GM06990 (cell line): ENCODE results near the gene CALML5.

ENCODE experiments used
- DNase-seq: peaks from one replicate; pipeline ENCODE4 v3.0.0-alpha.2; 2011; ENCODE audit not compliant: insufficient read length; ENCODE audit errors: extremely low read depth
- H3K27me3 ChIP-seq: replicated peaks from 2 replicates; pipeline ENCODE4 v1.6.0; 2011; ENCODE audit warnings: low read length; ENCODE audit not compliant: control insufficient read depth, insufficient read depth
- H3K36me3 ChIP-seq: 2 replicates; pipeline ENCODE4 v1.5.1; 2011; ENCODE audit warnings: low read length; ENCODE audit not compliant: control insufficient read depth, insufficient read depth
- H3K4me3 ChIP-seq: replicated peaks from 2 replicates; pipeline ENCODE4 v1.5.1; 2011; ENCODE audit warnings: low read depth, mild to moderate bottlenecking, control low read depth, low read length
- CTCF ChIP-seq: IDR thresholded peaks from 2 replicates; pipeline ENCODE4 v1.5.1; 2011; ENCODE audit warnings: low read length, control low read depth, mild to moderate bottlenecking, inconsistent platforms; ENCODE audit not compliant: insufficient read depth, poor library complexity, severe bottlenecking

Gene CALML5

GRCh38 chr10:5527332-5528200 lies 28.2 kb upstream of the CALML5 start:
- TF ChIP-seq CTCF, result no peak
- Histone ChIP-seq H3K4me3 (no peak overlapping the region), H3K36me3 (no peaks in the 10 kb centered on the region), H3K27me3 (peaks cover 2% of the 10 kb centered on the region)
- DNase-seq, result no peak

DNA sequence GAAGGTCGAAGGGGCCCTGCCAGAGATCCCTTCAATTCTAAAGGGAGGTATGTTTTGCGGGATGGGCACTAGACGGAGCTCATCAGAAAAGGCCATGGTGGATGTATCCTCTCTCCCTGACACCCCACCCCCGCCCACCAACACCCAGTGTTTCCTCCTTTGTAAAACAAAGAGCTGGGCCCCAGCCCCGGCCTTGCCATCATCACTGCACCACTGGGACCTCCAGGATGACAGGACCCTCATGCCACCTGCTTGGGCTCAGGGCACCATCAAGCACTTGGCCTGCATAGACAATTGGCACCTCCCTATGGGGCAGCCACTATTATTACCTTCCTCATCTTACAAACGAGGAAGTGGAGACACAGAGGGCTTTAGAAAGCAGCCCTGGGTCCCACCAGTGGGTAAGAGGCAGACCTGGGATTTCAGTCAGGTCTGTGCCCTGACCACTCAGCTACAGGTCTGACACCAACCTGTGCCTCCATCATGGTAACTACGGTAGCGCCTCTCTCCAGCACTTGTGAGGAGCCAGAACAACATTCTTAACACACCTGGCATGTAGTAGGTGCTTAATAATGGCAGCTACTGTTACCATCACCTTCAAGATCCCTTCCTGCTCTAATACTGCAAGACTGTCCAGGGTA lies 27.4 kb upstream of the CALML5 start:
- peaks cover 2% of the 10 kb centered on the region for H3K27me3 ChIP-seq
- no peak for TF ChIP-seq CTCF
- no peaks in the 10 kb centered on the region for H3K36me3 ChIP-seq
- no peak for DNase-seq
- H3K4me3 ChIP-seq, result no peak overlapping the region

DNA sequence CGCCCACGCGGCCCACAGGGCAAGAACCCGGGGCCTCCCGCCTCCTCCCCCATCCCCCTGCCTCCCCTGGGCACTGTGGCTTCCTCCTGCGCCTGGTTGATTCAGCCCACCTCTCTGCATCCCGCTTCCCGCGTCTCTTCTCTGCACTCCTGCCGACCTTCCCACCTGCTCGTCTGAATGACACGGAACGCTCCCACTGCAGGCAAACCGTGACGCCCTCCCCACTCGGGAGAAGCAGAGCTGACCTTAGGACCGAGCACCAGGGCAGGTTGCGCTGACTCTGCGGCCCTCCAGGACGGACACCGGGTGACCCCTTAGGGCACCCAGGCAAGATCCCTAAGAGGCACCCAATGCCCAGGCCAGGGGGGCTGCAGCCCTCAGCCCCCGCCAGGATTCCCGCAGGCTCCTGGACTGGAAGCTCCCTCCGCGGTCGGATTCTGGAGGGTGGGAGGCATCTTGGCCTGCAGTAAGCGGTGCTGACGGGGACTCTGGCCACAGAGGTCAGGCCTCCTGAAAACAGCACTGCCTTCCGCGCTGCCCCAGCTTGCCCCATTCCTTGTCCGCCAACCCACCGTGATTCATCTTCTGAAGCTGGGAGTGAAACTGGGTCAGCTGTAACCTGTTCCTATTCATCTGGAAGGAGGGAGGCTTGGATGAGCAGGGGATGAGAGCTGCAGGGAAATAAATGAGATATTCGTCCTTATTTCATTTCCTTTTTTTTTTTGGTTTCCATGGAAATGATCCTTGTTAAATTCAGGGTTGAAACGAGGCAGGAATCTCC lies 26.4 kb upstream of the CALML5 start:
- Histone ChIP-seq H3K4me3 (no peak overlapping the region), H3K27me3 (peaks cover 4% of the 10 kb centered on the region), H3K36me3 (no peaks in the 10 kb centered on the region)
- DNase-seq, result no peak
- TF ChIP-seq CTCF, result no peak

DNA sequence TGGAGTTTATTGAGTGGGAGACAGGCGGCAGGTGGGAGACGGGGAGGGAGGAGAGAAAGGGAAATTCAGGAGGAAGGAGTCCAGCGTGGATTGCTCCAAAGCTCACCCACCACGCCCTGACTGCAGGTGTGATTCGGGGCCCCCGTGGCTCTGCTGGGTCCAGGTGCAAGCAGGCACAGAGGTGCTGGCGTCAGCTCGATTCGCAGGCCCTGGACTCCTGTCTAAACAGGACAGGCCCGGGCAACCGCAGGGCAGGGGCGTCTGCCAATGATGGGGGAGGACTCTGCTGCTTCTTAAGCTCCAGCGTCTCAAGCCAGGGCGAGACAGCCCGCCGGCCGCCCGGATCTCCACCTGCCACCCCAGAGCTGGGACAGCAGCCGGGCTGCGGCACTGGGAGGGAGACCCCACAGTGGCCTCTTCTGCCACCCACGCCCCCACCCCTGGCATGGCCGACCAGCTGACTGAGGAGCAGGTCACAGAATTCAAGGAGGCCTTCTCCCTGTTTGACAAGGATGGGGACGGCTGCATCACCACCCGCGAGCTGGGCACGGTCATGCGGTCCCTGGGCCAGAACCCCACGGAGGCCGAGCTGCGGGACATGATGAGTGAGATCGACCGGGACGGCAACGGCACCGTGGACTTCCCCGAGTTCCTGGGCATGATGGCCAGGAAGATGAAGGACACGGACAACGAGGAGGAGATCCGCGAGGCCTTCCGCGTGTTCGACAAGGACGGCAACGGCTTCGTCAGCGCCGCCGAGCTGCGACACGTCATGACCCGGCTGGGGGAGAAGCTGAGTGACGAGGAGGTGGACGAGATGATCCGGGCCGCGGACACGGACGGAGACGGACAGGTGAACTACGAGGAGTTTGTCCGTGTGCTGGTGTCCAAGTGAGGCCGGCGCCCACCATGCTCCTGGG lies 25.5 kb upstream of the CALML5 start, which contains the start of gene CALML3:
Gene CALML3 (plus strand): TSS at position 321 of the 920 bp plus-strand sequence. CDS start 125 bp downstream, at position 446.
- no peak for DNase-seq
- TF ChIP-seq CTCF, result no peak

More for the DNA sequence above, 25.5 kb upstream of the CALML5 start, which contains the start of gene CALML3:
- H3K27me3 ChIP-seq, result peaks cover 4% of the 10 kb centered on the region
- H3K36me3 ChIP-seq, result no peaks in the 10 kb centered on the region
- H3K4me3 ChIP-seq, result no peak within 1 kb of the TSS
